H1 (cell line): ENCODE data around the gene FUT4. TPM values are rescaled to one million over a fixed set of nuclear protein-coding genes. Genes with fewer than 3 reads are reported as not detected.
A peak's percentile ranks its signal among the peaks of the same experiment; 100 is the strongest.

Experiments used
- CTCF ChIA-PET: fragments of 300-600 bp; sonication (Branson Sonifier 250); formaldehyde crosslinking; loops from one replicate; lab custom pipeline; 2021; ENCODE audit not compliant: partially characterized antibody; lab: Charles Lee
- POLR2A ChIA-PET: fragments of 300-600 bp; sonication (Branson Sonifier 250); formaldehyde crosslinking; loops from one replicate; lab custom pipeline; 2021; ENCODE audit warnings: inconsistent platforms; ENCODE audit not compliant: partially characterized antibody; lab: Charles Lee
- DNase-seq, 2 experiments: peaks; one replicate each; pipeline versions ENCODE4 v3.0.0 to v3.0.0-alpha.2; 2010 to 2022; ENCODE audit warnings: low spot score in 2 of 2, low read depth in 1 of 2, mixed read lengths in 1 of 2
- FAIRE-seq: peaks from 2 replicates; lab custom pipeline; 2011; peaks lifted over from hg19 to GRCh38; lab: Jason Lieb, UNC
- H2AFZ ChIP-seq: 2 replicates; pipeline ENCODE4 v1.8.1; 2012; ENCODE audit warnings: low read length, inconsistent platforms
- H2AK5ac ChIP-seq: 2 replicates; pipeline ENCODE4 v1.6.1; 2013; ENCODE audit warnings: low read depth, low read length
- H2BK120ac ChIP-seq: replicated peaks from 2 replicates; pipeline ENCODE3; 2013; ENCODE audit warnings: low read depth, low read length, inconsistent platforms
- H2BK12ac ChIP-seq: 2 replicates; pipeline ENCODE4 v1.6.1; 2013; ENCODE audit warnings: low read depth, low read length
- H2BK15ac ChIP-seq: 2 replicates; pipeline ENCODE4 v1.6.1; 2013; ENCODE audit warnings: low read length
- H2BK20ac ChIP-seq: 2 replicates; pipeline ENCODE4 v1.6.1; 2013; ENCODE audit warnings: low read length
- H2BK5ac ChIP-seq: 2 replicates; pipeline ENCODE4 v1.6.1; 2013; ENCODE audit warnings: low read depth, low read length
- H3K14ac ChIP-seq: 2 replicates; pipeline ENCODE4 v1.6.1; 2013; ENCODE audit warnings: inconsistent platforms; ENCODE audit not compliant: insufficient read length
- H3K18ac ChIP-seq: 2 replicates; pipeline ENCODE4 v1.6.1; 2013; ENCODE audit warnings: low read length; ENCODE audit errors: extremely low read depth
- H3K23ac ChIP-seq: 2 replicates; pipeline ENCODE4 v1.6.1; 2013; ENCODE audit warnings: inconsistent platforms; ENCODE audit not compliant: insufficient read length
- H3K23me2 ChIP-seq: 2 replicates; pipeline ENCODE4 v1.6.1; 2013; ENCODE audit warnings: low read depth, low read length
- H3K27ac ChIP-seq: 2 replicates; pipeline ENCODE4 v1.6.1; 2011; ENCODE audit warnings: low read depth, low read length, inconsistent platforms
- H3K27me3 ChIP-seq, 4 experiments: replicated peaks in 1 of 4; 1 replicate in 1 of 4; 2 replicates in 3 of 4; pipeline versions ENCODE4 v1.6.1 to v1.8.1; 2011 to 2013; ENCODE audit warnings: low read length in 3 of 4, mild to moderate bottlenecking in 3 of 4, inconsistent platforms in 2 of 4, mixed read lengths in 2 of 4, moderate library complexity in 1 of 4; ENCODE audit not compliant: control insufficient read depth in 3 of 4, insufficient read depth in 3 of 4; ENCODE audit errors: extremely low read depth in 1 of 4
- H3K36me3 ChIP-seq, 4 experiments: 2 replicates each; pipeline versions ENCODE4 v1.6.1 to v1.8.1; 2011 to 2013; ENCODE audit warnings: mild to moderate bottlenecking in 4 of 4, low read length in 3 of 4, moderate library complexity in 2 of 4, control low read depth in 1 of 4, inconsistent platforms in 1 of 4; ENCODE audit not compliant: insufficient read depth in 4 of 4, control insufficient read depth in 2 of 4
- H3K4ac ChIP-seq: replicated peaks from 2 replicates; pipeline ENCODE3; 2013; ENCODE audit warnings: low read length, low read depth, mixed read lengths, inconsistent platforms; ENCODE audit not compliant: insufficient read length
- H3K4me1 ChIP-seq, 4 experiments: replicated peaks in 1 of 4; 1 replicate in 1 of 4; 2 replicates in 3 of 4; pipeline versions ENCODE4 v1.6.1 to v1.8.1; 2011 to 2013; ENCODE audit warnings: low read length in 3 of 4, inconsistent platforms in 2 of 4, mixed read lengths in 1 of 4; ENCODE audit not compliant: insufficient read depth in 4 of 4, control insufficient read depth in 3 of 4
- H3K4me2 ChIP-seq, 2 experiments: 2 replicates each; pipeline versions ENCODE4 v1.6.1 to v1.8.1; 2011 to 2013; ENCODE audit warnings: low read depth in 2 of 2, low read length in 2 of 2, control low read depth in 1 of 2, inconsistent platforms in 1 of 2, mild to moderate bottlenecking in 1 of 2; ENCODE audit not compliant: insufficient read depth in 1 of 2
- H3K4me3 ChIP-seq, 4 experiments: fragments of 200-600, 300-600 bp in 1 of 4; sonication (generic), shearing (Covaris generic), sonication (Bioruptor Twin) in 1 of 4; 2 replicates each; pipeline versions ENCODE4 v1.5.1 to v1.8.1; 2011 to 2016; ENCODE audit warnings: low read length in 4 of 4, low read depth in 3 of 4, control low read depth in 2 of 4, inconsistent platforms in 2 of 4, mild to moderate bottlenecking in 2 of 4, mixed read lengths in 1 of 4, moderate library complexity in 1 of 4; ENCODE audit not compliant: insufficient read depth in 2 of 4; ENCODE audit errors: extremely low read depth in 1 of 4
- H3K56ac ChIP-seq: replicated peaks from 2 replicates; pipeline ENCODE3; 2013; ENCODE audit warnings: low read depth, mild to moderate bottlenecking, mixed read lengths, low read length, inconsistent platforms; ENCODE audit not compliant: insufficient read length
- H3K79me1 ChIP-seq: 2 replicates; pipeline ENCODE4 v1.6.1; 2013; ENCODE audit warnings: low read depth, low read length, control low read depth
- H3K79me2 ChIP-seq, 2 experiments: 2 replicates each; pipeline versions ENCODE4 v1.6.1 to v1.8.1; 2012 to 2013; ENCODE audit warnings: low read length in 2 of 2, mild to moderate bottlenecking in 2 of 2, inconsistent platforms in 1 of 2; ENCODE audit not compliant: insufficient read depth in 2 of 2, control insufficient read depth in 1 of 2
- H3K9ac ChIP-seq, 4 experiments: replicated peaks in 1 of 4; 1 replicate in 1 of 4; 2 replicates in 3 of 4; pipeline versions ENCODE4 v1.6.1 to v1.8.1; 2011 to 2013; ENCODE audit warnings: low read depth in 3 of 4, low read length in 3 of 4, control low read depth in 2 of 4, mild to moderate bottlenecking in 2 of 4, moderate library complexity in 2 of 4, inconsistent platforms in 1 of 4; ENCODE audit errors: extremely low read depth in 1 of 4
- H3K9me3 ChIP-seq, 2 experiments: 2 replicates each; pipeline versions ENCODE4 v1.6.1 to v1.8.1; 2012 to 2013; ENCODE audit warnings: mild to moderate bottlenecking in 2 of 2, moderate library complexity in 2 of 2, control low read depth in 1 of 2, inconsistent platforms in 1 of 2, low read depth in 1 of 2, low read length in 1 of 2, mixed read lengths in 1 of 2; ENCODE audit not compliant: insufficient read depth in 2 of 2
- H4K20me1 ChIP-seq, 2 experiments: replicated peaks in 1 of 2; 2 replicates each; pipeline versions ENCODE3 to v1.8.1; 2011 to 2013; ENCODE audit warnings: inconsistent platforms in 2 of 2, low read length in 2 of 2, mild to moderate bottlenecking in 1 of 2; ENCODE audit not compliant: insufficient read depth in 2 of 2, control insufficient read depth in 1 of 2
- H4K5ac ChIP-seq: 2 replicates; pipeline ENCODE4 v1.6.1; 2013; ENCODE audit warnings: low read length, low read depth, mixed read lengths, inconsistent platforms; ENCODE audit not compliant: insufficient read length
- H4K8ac ChIP-seq: 2 replicates; pipeline ENCODE4 v1.8.0; 2013; ENCODE audit warnings: mild to moderate bottlenecking, moderate library complexity, low read length, inconsistent platforms; ENCODE audit not compliant: insufficient read depth; ENCODE audit errors: extremely low read depth
- H4K91ac ChIP-seq: replicated peaks from 2 replicates; pipeline ENCODE3; 2013; ENCODE audit warnings: low read length, mixed read lengths, inconsistent platforms; ENCODE audit not compliant: insufficient read length
- ASH2L ChIP-seq: fragments of 200-600, 300-600 bp; sonication (generic); IDR thresholded peaks from one replicate; pipeline ENCODE4 v1.7.1; 2017; ENCODE audit warnings: low read length
- BCL11A ChIP-seq, 2 experiments: IDR thresholded peaks; one replicate each; pipeline ENCODE4 v1.6.1; 2011; ENCODE audit warnings: low read depth in 2 of 2, low read length in 2 of 2, mild to moderate bottlenecking in 2 of 2
- NANOG ChIP-seq: IDR thresholded peaks from 2 replicates; pipeline ENCODE4 v1.6.1; 2011; ENCODE audit warnings: low read length, low read depth, mild to moderate bottlenecking, inconsistent platforms; ENCODE audit not compliant: insufficient read depth, poor library complexity, severe bottlenecking
- POLR2A ChIP-seq, 2 experiments: IDR thresholded peaks; 1 replicate in 1 of 2; 2 replicates in 1 of 2; pipeline ENCODE4 v1.6.1; 2011; ENCODE audit warnings: low read depth in 2 of 2, low read length in 2 of 2, mild to moderate bottlenecking in 2 of 2; ENCODE audit errors: control extremely low read depth in 1 of 2
- POU5F1 ChIP-seq: IDR thresholded peaks from 2 replicates; pipeline ENCODE4 v1.6.1; 2011; ENCODE audit warnings: low read depth, mild to moderate bottlenecking, low read length, moderate library complexity
- SAP30 ChIP-seq: fragments of 300-600 bp; sonication (generic); IDR thresholded peaks from 2 replicates; pipeline ENCODE4 v1.7.1; 2012; ENCODE audit warnings: low read length, moderate library complexity, mild to moderate bottlenecking, inconsistent platforms; ENCODE audit not compliant: insufficient read depth, insufficient replicate concordance
- SP1 ChIP-seq: IDR thresholded peaks from 2 replicates; pipeline ENCODE4 v1.6.1; 2011; ENCODE audit warnings: low read depth, low read length
- SRF ChIP-seq: IDR thresholded peaks from 2 replicates; pipeline ENCODE4 v1.6.1; 2011; ENCODE audit warnings: mild to moderate bottlenecking, low read depth, low read length, moderate library complexity
- YY1 ChIP-seq: IDR thresholded peaks from 2 replicates; pipeline ENCODE4 v1.6.1; 2011; ENCODE audit warnings: low read depth, mild to moderate bottlenecking, low read length
- WGBS, 2 experiments: shearing (Covaris generic) in 1 of 2; methylation state at CpG; one replicate each; pipeline versions ENCODE4 v1.1.6 to v1.1.7; 2013 to 2015; ENCODE audit warnings: low lambda C conversion rate in 2 of 2, mixed read lengths in 2 of 2, inconsistent platforms in 1 of 2, low coverage in 1 of 2, missing lambda C conversion rate in 1 of 2; ENCODE audit not compliant: insufficient replicate concordance in 2 of 2, insufficient coverage in 1 of 2, insufficient read length in 1 of 2; ENCODE audit errors: extremely low coverage in 1 of 2, missing lambda C conversion rate in 1 of 2; 5-methylcytosine and 5-hydroxymethylcytosine counted together
- polyA plus RNA-seq, 7 experiments: library from polyadenylated mRNA; depleted of rRNA in 3 of 7; stranded (reverse) in 5 of 7; unstranded in 2 of 7; fragments of >200 nt in 5 of 7; fragments of 200-250 nt in 2 of 7; gene quantifications; 1 replicate in 5 of 7; 2 replicates in 1 of 7; 4 replicates in 1 of 7; pipeline versions ENCODE4 v1.2.1 to v1.2.3, GENCODE V29; 2011 to 2013; ENCODE audit warnings: missing spikeins in 2 of 7, mixed read lengths in 2 of 7
- total RNA-seq: library from RNA; stranded (reverse); fragmentation: NEBNext Ultra II Directional; extraction: Animal tissue kit (Norgen Biotek cat#: 25700); gene quantifications from 2 replicates; pipeline ENCODE4 v1.2.1, GENCODE V29; 2021
- TF ChIP-seq, protein P1 (sequence below): IDR thresholded peaks from 2 replicates; pipeline ENCODE4 v1.6.1; 2012; ENCODE audit warnings: low read length, inconsistent platforms
- TF ChIP-seq, protein P2 (sequence below): IDR thresholded peaks from 2 replicates; pipeline ENCODE4 v1.6.1; 2012; ENCODE audit warnings: inconsistent platforms

Gene FUT4
- total and polyA plus RNA-seq, 2 of the 8 experiments (the other 6 are each of a cell fraction or from before 2014, with no cell fraction given) = 2.6 to 8.0 TPM

DNA sequence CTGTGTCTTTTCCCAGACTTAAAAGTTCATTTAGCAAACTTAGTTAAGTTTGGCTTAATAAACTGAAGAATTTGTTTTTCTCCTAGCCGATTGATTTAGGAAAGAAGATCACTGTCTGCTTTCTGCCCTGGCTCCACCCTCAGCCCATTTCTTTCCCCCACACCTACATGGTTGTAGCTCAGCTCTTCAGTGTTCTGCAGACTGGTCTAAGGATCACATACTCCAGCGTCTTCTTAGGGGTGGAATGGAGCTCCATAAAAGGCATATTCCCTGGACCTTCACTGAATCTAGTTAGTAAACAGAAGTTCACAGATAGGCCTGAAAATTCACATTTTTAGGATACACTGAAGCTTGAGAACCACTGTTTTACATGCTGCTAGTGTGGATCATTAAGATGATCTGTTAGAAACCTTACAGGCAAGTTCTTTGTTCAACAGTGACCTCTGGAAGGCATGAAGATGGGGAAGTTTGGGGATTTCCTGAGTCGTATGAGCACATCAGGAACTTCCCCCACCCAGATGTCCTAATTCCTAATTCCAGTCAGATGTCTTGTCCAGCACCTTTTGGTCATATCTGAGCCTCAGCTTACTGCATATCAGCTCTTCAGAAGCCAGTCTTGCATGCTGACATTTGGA is 40.3 kb downstream of the FUT4 start:
- Histone ChIP-seq H3K36me3 (no peaks in the 10 kb centered on the region), H4K8ac (no peak overlapping the region), H2AK5ac (no peak overlapping the region), H4K20me1 (no peaks in the 10 kb centered on the region), H4K91ac (no peak overlapping the region), H3K9me3 (no peaks in the 10 kb centered on the region), H4K5ac (no peak overlapping the region), H3K14ac (no peak overlapping the region), H2BK15ac (0 out of 2 replicates have a peak overlapping the region, but pooled peaks have one; percentile 8), H3K27me3 (no peaks in the 10 kb centered on the region; a peak in 2 of 7 replicates), H3K4ac (no peak overlapping the region), H3K4me1 (no peaks in the 10 kb centered on the region), H2BK5ac (no peak overlapping the region), H3K79me1 (no peaks in the 10 kb centered on the region), H2BK12ac (no peak overlapping the region), H3K23me2 (no peaks in the 10 kb centered on the region), H2BK120ac (no peak overlapping the region), H3K18ac (no peak overlapping the region), H2AFZ (no peak overlapping the region), H3K4me3 (no peak overlapping the region), H3K23ac (no peak overlapping the region), H2BK20ac (no peak overlapping the region), H3K4me2 (no peak overlapping the region), H3K56ac (no peak overlapping the region), H3K9ac (no peak overlapping the region), H3K27ac (no peak overlapping the region), H3K79me2 (no peaks in the 10 kb centered on the region)
- ChIA-PET CTCF (interaction anchor here (0.5 kb wide), 1 partner anchor 692 kb away, joined by 4 read pairs; no protein-coding TSS in a partner anchor), POLR2A (interaction anchor here (0.8 kb wide), 1 partner anchor 54 kb away, joined by 3 read pairs; no protein-coding TSS in a partner anchor)
- FAIRE-seq (no peak), DNase-seq (no peak)
- 83% methylated on average over 3 of the region's 3 CpGs; no CpG with 5 or more reads in 1 of the 2 experiments for WGBS, 2 experiments
- TF ChIP-seq POLR2A (IDR thresholded peaks at IDR 0.05; ENCODE audit: control extremely low read depth in 1 of 2, low read depth in 2 of 2, low read length in 2 of 2) = no peak
- TF ChIP-seq, protein P1, sequence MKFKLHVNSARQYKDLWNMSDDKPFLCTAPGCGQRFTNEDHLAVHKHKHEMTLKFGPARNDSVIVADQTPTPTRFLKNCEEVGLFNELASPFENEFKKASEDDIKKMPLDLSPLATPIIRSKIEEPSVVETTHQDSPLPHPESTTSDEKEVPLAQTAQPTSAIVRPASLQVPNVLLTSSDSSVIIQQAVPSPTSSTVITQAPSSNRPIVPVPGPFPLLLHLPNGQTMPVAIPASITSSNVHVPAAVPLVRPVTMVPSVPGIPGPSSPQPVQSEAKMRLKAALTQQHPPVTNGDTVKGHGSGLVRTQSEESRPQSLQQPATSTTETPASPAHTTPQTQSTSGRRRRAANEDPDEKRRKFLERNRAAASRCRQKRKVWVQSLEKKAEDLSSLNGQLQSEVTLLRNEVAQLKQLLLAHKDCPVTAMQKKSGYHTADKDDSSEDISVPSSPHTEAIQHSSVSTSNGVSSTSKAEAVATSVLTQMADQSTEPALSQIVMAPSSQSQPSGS = no peak
- TF ChIP-seq SP1 = no peak
- no peak for TF ChIP-seq ASH2L
- TF ChIP-seq SAP30 = no peak
- TF ChIP-seq BCL11A (IDR thresholded peaks at IDR 0.05; ENCODE audit: low read depth in 2 of 2, low read length in 2 of 2) = no peak
- no peak for TF ChIP-seq YY1
- TF ChIP-seq SRF = no peak
- TF ChIP-seq POU5F1 = no peak
- no peak for TF ChIP-seq NANOG
- TF ChIP-seq, protein P2, sequence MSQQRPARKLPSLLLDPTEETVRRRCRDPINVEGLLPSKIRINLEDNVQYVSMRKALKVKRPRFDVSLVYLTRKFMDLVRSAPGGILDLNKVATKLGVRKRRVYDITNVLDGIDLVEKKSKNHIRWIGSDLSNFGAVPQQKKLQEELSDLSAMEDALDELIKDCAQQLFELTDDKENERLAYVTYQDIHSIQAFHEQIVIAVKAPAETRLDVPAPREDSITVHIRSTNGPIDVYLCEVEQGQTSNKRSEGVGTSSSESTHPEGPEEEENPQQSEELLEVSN = no peak
